Measurements from ENCODE around the gene HIRA. TPM values are rescaled to one million over a fixed set of nuclear protein-coding genes. Genes with fewer than 3 reads are reported as not detected.

The HIRA gene
- total and polyA plus RNA-seq, 2 experiments from 2014 or later, result 9.4 to 58.3 TPM

DNA sequence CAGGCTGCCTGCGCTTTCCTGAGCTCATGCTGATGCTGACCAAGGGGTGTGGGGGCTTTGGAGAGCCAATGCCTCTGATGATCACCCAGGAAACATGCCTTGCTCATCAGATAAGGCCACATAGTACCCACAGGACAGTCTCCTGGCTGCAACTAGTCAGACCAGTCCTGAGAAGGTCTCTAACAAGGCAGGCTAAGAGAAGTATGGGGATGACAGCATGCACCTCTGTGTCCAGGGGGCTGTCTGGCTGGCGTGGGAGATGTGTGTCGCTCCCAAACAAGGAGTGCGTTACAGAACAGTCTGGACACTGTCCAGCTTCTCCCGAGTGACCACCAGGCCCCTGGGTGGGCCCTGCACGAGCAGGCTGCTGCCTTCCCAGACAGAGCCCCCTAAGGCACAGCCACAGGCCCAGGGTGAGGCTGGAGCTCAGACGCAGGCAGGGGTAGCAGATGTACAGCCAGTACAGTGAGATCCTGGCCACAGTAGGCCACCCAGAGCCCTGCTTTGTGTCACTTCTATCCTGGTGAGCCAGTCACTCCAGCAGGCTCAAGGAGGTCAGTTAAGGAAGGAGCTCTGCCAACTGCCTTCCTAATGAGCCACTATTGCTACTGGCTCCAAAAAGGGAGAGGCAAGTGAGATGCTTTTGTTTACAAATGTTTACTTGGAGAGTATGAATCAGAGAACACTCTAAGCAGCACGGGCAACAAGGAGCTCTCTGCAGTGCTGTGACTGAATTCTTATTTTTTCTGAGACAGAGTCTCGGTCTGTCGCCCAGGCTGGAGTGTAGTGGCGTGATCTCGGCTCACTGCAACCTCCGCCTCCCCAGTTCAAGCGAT is 74.0 kb downstream of the HIRA start (continued):
- TF ChIP-seq STAT1 (IDR thresholded peaks at IDR 0.05; ENCODE audit: unreplicated experiment) (no peak), EZH2phosphoT487 (IDR thresholded peaks at IDR 0.05; ENCODE audit: unreplicated experiment) (no peak)

DNA sequence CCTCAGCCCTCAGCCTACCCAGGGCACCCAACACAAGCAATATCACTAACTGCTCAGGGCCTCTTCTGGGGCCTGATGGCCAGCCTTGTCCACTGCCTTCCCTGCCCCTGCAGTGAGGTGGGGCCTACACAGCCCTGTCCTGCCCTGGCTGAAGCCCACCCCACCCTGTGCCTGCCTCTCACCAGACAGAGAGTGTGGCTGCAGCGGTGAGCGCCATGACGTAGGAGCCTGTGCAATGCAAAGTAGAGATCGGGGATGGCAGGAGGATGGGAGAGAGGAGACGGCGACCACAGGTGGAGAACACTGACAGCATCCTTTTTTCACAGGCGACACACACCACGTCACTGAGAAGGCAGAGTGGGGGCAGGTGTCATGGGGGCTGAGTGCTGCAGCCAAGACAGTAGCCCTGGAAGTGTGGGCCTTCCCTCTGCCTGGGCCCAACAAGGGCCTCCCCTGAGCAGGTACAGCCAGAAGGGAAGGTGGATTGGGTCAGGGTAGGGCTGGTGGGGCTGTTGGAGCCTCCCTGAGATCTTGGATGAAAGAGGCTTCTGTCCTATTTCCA is 74.7 kb downstream of the HIRA start:
- Histone ChIP-seq H3K4me1 (ENCODE audit: insufficient read depth) (no peaks in the 10 kb centered on the region), H3K4me2 (no peak overlapping the region), H3K79me2 (replicated peaks; ENCODE audit: insufficient read depth) (no peaks in the 10 kb centered on the region), H3K36me3 (ENCODE audit: insufficient read depth) (peaks cover 20% of the 10 kb centered on the region), H3F3A (replicated peaks; ENCODE audit: low read depth) (no peaks in the 10 kb centered on the region), H3K4me3 (no peak overlapping the region), H4K20me1 (replicated peaks; ENCODE audit: insufficient read depth) (no peaks in the 10 kb centered on the region), H2AFZ (no peak overlapping the region), H3K27ac (ENCODE audit: low read depth) (no peak overlapping the region), H3K9me2 (ENCODE audit: insufficient read depth) (no peaks in the 10 kb centered on the region), H3K27me3 (ENCODE audit: insufficient read depth) (no peaks in the 10 kb centered on the region)
- Mint-ChIP-seq H3K27ac (no peak overlapping the region), H3K27me3 (ENCODE audit: insufficient read depth, low read depth, poor library complexity) (peaks cover 19% of the 10 kb centered on the region), H3K9me3 (no peaks in the 10 kb centered on the region), H3K36me3 (ENCODE audit: low read depth) (peaks cover 73% of the 10 kb centered on the region), H3K4me3 (no peak overlapping the region), H3K4me1 (no peaks in the 10 kb centered on the region)
- DNase-seq (ENCODE audit: low spot score), result no peak
- ATAC-seq, result no peak
- TF ChIP-seq STAT1 (IDR thresholded peaks at IDR 0.05; ENCODE audit: unreplicated experiment) (no peak), EZH2phosphoT487 (IDR thresholded peaks at IDR 0.05; ENCODE audit: unreplicated experiment) (no peak), ZNF331 (CRISPR knock-in tag; IDR thresholded peaks at IDR 0.05; ENCODE audit: low read depth) (no peak), POLR2AphosphoS5 (IDR thresholded peaks at IDR 0.05; ENCODE audit: low read depth) (no peak), JUNB (IDR thresholded peaks at IDR 0.05; ENCODE audit: unreplicated experiment) (no peak), ZNF114 (CRISPR knock-in tag; IDR thresholded peaks at IDR 0.05) (no peak), NANOG (IDR thresholded peaks at IDR 0.05; ENCODE audit: borderline replicate concordance) (no peak), CREB1 (CRISPR knock-in tag; IDR thresholded peaks at IDR 0.05; ENCODE audit: low read depth) (no peak)
- TF ChIP-seq, protein P1, sequence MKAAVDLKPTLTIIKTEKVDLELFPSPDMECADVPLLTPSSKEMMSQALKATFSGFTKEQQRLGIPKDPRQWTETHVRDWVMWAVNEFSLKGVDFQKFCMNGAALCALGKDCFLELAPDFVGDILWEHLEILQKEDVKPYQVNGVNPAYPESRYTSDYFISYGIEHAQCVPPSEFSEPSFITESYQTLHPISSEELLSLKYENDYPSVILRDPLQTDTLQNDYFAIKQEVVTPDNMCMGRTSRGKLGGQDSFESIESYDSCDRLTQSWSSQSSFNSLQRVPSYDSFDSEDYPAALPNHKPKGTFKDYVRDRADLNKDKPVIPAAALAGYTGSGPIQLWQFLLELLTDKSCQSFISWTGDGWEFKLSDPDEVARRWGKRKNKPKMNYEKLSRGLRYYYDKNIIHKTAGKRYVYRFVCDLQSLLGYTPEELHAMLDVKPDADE (IDR thresholded peaks at IDR 0.05), result no peak
- TF ChIP-seq, protein P2, sequence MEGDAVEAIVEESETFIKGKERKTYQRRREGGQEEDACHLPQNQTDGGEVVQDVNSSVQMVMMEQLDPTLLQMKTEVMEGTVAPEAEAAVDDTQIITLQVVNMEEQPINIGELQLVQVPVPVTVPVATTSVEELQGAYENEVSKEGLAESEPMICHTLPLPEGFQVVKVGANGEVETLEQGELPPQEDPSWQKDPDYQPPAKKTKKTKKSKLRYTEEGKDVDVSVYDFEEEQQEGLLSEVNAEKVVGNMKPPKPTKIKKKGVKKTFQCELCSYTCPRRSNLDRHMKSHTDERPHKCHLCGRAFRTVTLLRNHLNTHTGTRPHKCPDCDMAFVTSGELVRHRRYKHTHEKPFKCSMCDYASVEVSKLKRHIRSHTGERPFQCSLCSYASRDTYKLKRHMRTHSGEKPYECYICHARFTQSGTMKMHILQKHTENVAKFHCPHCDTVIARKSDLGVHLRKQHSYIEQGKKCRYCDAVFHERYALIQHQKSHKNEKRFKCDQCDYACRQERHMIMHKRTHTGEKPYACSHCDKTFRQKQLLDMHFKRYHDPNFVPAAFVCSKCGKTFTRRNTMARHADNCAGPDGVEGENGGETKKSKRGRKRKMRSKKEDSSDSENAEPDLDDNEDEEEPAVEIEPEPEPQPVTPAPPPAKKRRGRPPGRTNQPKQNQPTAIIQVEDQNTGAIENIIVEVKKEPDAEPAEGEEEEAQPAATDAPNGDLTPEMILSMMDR (conservative IDR thresholded peaks at IDR 0.05; ENCODE audit: low read depth in 2 of 2), result no peak
- TF ChIP-seq, protein P3, sequence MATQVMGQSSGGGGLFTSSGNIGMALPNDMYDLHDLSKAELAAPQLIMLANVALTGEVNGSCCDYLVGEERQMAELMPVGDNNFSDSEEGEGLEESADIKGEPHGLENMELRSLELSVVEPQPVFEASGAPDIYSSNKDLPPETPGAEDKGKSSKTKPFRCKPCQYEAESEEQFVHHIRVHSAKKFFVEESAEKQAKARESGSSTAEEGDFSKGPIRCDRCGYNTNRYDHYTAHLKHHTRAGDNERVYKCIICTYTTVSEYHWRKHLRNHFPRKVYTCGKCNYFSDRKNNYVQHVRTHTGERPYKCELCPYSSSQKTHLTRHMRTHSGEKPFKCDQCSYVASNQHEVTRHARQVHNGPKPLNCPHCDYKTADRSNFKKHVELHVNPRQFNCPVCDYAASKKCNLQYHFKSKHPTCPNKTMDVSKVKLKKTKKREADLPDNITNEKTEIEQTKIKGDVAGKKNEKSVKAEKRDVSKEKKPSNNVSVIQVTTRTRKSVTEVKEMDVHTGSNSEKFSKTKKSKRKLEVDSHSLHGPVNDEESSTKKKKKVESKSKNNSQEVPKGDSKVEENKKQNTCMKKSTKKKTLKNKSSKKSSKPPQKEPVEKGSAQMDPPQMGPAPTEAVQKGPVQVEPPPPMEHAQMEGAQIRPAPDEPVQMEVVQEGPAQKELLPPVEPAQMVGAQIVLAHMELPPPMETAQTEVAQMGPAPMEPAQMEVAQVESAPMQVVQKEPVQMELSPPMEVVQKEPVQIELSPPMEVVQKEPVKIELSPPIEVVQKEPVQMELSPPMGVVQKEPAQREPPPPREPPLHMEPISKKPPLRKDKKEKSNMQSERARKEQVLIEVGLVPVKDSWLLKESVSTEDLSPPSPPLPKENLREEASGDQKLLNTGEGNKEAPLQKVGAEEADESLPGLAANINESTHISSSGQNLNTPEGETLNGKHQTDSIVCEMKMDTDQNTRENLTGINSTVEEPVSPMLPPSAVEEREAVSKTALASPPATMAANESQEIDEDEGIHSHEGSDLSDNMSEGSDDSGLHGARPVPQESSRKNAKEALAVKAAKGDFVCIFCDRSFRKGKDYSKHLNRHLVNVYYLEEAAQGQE (IDR thresholded peaks at IDR 0.05; ENCODE audit: unreplicated experiment), result no peak
